GM12872 (cell line): Measurements from ENCODE around the gene SYS1.

Experiments
- CTCF ChIP-seq: IDR thresholded peaks from 3 replicates; pipeline ENCODE4 v1.5.1; 2011; ENCODE audit warnings: low read depth, mild to moderate bottlenecking, low read length, moderate library complexity; ENCODE audit not compliant: insufficient read depth

SYS1 gene

GRCh38 chr20:45345104-45345936, 17.6 kb upstream of the SYS1 start:
- TF ChIP-seq CTCF: no peak

GRCh38 chr20:45346291-45346718, 16.7 kb upstream of the SYS1 start:
- no peak for TF ChIP-seq CTCF

GRCh38 chr20:45346851-45347250, 16.1 kb upstream of the SYS1 start:
- no peak for TF ChIP-seq CTCF

- no peak for TF ChIP-seq CTCF
These were observed 15.5 kb upstream of the SYS1 start for GRCh38 chr20:45347297-45347935.

- TF ChIP-seq CTCF: no peak
These were observed 14.8 kb upstream of the SYS1 start, which contains the start of gene SDC4 for GRCh38 chr20:45347936-45348778. TSS of gene SDC4 (minus strand) at chr20:45348424. CDS start at chr20:45348384, 40 bp downstream.

GRCh38 chr20:45350217-45350616, 12.7 kb upstream of the SYS1 start:
- no peak for TF ChIP-seq CTCF

GRCh38 chr20:45352729-45353128, 10.2 kb upstream of the SYS1 start:
- no peak for TF ChIP-seq CTCF
